ENCODE measurements around the gene GNL2. TPM values are rescaled to one million over a fixed set of nuclear protein-coding genes. Genes with fewer than 3 reads are reported as not detected.
"Not testable (repeated sequence)": the region's sequence is repeated elsewhere in the genome, so short reads cannot be mapped to it uniquely, and the experiment has no call there.

The GNL2 gene
- polyA plus RNA-seq, 4 donors = 55.5 to 85.3 (median 68.5) TPM

DNA sequence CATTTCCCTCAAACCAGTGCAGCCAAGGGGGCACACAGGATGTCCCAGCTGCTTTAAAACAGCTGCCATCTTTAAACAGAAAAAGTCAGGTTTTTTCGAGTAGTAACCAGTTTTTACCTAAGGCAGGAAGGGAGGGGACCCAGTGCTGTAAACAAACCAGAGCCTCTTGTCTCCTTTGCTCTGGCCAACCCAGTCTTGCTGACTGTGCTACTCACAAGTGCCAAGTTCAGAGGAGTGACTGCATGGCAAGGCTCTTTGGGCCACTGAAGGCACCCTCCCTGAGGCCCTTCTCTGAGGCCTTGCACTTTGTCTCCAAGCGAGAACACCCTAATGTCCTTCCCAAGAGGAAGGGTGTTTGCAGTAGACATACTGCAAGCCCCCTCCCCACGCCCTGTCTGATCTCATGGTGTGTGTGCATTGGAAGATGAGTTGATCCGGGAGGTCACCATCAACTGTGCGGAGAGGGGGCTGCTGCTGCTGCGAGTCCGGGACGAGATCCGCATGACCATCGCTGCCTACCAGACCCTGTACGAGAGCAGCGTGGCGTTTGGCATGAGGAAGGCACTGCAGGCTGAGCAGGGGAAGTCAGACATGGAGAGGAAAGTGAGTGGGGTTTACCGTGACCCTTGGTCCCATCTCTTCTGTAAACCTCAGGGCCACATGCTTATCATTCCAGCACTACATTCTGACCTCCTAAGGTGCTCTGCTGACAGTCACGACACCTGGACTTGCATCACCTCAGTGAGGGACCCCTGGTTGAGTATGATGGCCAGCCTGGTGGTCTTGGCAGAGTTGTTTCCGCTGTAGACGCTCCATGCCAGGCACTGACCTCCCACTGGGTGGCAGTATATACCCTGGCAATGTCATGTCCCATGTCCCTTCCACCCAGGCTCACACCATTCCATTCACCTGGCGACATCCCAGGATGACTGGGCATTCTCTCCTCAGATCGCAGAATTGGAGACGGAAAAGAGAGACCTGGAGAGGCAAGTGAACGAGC lies 34.3 kb downstream of the GNL2 start:
- no peak for DNase-seq (ENCODE audit: low read depth in 4 of 4, low spot score in 3 of 4)

DNA sequence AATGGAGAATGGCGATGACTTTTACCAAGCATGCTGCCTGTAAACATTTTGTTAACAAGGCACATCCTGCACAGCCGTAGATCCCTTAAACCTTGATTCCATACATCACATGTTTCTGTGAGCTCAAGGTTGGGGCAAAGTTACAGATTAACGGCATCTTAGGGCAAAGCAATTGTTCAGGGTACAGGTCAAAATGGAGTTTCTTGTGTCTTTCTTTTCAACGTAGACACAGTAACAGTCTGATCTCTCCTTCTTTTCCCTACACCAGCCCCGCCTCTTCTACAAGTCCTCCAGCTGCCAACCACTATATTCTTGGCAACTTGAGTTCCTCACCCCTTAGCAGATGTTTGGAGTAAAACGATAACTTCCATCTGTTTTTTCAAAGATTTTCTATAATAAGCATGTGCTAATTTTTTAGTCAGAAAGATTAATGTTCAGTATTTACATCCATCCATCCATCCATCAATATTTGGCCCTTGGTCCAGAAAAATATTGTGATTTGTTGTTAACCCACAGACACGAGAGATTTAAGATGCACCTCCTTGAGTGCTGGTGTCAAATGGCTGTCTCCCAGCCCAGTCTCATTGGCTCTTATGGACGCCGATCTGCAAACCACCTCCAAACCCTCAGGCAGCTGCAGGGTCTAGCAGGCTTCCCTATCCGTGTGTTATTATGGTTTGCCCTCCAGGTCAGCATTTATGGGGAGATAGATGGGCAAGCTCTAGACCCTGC lies 35.2 kb downstream of the GNL2 start:
- no peak for DNase-seq (ENCODE audit: low read depth in 4 of 4, low spot score in 3 of 4)

DNA sequence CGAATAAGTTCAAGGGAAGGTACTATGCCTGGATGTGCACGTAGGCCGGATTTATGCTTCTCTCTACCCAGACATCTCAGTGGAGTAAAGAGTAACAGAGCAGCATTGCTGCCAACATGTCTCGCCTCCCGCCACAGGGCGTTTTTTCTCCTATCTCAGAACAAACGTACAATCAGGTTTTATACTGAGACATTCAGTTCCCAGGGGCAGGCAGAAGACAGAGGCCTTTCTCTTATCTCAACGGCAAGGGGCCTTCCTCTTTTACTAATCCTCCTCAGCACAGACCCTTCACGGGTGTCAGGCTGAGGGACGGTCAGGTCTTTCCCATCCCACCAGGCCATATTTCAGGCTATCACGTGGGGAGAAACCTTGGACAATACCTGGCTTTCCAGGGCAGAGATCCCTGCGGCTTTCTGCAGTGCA lies 35.8 kb downstream of the GNL2 start:
- DNase-seq (ENCODE audit: low read depth in 4 of 4, low spot score in 3 of 4) = not testable (repeated sequence)

DNA sequence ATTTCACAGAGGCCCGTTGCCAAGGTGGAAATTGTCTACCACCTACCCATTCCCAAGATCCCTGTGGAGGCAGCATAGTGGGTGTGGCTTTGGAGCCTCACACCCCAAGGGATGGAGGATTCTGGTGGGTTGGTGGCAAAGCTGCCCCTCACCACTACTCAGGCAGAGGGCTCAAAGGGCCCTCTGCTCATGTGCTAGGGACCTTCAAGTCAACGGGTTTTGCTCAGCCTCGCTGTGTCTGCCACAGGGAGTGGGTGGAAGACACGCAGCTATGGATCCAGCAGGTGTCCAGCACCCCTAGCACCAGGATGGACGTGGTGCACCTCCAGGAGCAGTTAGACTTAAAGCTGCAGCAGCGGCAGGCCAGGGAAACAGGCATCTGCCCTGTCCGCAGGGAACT lies 36.7 kb downstream of the GNL2 start:
- no peak for DNase-seq (ENCODE audit: low read depth in 4 of 4, low spot score in 3 of 4)

DNA sequence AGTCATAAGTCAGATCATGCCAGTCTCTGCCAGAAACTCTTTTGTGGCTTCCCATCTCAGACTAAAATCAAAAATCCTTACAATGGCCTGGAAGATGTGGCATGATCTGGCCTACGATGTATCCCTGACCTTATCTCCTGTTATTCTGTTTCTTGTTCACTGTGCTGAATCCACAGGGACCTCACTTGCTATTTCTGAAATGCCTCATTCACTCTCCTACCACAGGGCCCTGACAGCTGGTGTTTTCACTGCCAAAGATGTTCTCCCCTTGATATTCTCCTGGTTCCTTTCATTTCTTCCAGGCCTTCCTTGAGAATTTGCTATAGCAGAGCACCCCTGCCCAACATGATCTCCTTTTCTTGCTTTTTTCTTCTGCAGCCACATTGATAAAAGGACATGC lies 37.3 kb downstream of the GNL2 start:
- DNase-seq (ENCODE audit: low read depth in 4 of 4, low spot score in 3 of 4) = no peak

DNA sequence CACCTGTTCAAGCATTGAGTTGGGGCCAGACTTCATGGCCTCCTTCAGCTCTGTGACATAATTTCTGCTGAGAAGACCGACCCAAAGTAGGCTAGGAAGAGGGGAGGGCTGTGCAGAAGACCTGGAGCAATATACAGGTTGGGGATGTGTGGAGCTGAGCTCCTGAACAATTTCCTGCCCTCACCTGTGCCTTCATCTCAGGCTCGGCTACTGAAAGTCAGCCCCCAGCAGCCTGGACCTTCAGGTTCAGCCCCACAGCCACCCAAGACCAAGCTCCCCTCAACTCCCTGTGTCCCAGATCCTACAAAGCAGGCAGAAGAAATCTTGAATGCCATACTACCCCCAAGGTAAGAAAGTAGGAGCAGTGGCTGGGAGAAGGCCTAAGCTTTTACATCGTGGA lies 38.3 kb downstream of the GNL2 start:
- no peak for DNase-seq (ENCODE audit: low read depth in 4 of 4, low spot score in 3 of 4)

DNA sequence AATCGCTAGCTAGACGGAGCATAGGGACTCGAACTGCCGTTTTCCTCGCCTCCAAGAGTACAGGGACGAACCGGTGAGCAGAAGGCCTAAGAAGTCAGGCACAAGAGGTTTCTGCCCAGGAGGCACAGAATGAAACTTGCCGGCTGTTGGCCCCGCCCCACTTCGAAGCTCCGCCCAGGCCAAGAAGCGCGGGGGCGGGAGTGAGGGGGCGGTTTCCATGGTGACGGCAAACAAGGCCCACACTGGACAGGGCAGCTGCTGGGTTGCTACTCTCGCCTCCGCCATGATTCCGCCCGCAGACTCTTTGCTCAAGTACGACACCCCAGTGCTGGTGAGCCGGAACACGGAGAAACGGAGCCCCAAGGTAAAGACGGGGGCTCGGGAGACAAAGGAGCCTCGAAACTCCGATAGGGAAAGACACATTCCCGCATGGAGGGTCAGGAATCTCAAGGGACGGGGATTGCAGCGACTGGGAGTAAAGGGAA lies 39.0 kb downstream of the GNL2 start, which contains the start of gene DNALI1:
DNALI1 (plus strand) TSS at position 229 of the 485 bp plus-strand sequence; CDS start at position 284, 55 bp downstream.
- peak; percentile 73 to 86 (median 76) for DNase-seq (ENCODE audit: low read depth in 4 of 4, low spot score in 3 of 4)

DNA sequence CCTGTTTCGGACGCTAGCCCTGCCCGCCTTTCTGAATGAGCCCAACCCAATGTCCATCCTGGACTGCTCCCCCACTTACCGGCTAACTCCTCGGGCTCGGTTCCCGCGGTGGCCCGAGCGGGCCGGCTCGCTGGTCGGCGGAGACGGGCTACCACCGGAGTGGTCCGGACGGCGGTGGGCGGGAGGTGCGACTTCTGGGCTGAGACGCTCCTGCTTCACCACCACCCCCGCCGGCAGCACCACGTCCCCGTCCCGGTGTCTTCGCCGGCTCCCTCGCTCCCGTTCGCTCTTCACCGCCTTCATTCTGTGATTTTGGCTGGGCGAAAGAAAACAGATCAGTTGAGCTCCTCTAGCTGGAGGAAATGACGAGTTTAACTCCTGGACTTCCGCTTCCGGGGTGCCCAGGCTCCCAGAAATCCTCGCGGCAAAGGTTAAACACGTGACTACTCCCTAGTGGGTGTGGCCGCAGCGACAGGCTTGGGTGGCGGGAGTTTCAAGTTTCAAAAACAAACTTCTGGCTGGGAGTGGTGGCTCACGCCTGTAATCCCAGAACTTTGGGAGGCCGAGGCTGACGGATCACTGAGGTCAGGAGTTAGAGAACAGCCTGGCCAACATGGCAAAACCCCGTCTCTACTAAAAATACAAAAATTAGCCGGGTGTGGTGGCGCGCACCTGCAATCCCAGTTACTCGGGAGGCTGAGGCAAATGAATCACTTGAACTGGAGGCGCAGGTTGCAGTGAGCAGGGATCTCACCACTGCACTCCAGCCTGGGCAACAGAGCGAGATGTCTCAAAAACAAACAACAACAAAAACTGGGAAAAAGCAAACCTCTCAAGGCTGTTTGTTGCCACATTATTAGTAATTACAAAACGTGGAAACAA lies 41.6 kb downstream of the GNL2 start, which contains the start of gene SNIP1:
SNIP1 (minus strand) TSS at position 367 of the 882 bp plus-strand sequence; CDS start at position 303, 64 bp downstream.
- DNase-seq (ENCODE audit: low read depth in 4 of 4, low spot score in 3 of 4) = peak; percentile 80 to 87 (median 86)

DNA sequence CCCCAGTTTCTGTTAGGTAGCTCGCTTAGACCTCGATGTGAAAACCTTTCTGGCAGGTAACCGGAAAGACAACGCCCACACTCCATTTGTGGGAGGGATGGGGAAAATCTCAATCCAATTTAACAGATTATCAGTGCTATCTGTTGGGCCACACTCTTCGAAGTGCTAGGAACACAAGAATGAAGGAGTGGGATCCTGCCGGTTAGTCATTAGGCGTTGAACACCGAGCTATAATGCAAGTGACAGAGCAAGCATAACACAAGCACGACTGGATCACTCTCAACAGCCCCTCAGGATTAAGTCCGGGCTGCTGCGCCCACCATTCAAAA lies 42.2 kb downstream of the GNL2 start:
- no peak for DNase-seq (ENCODE audit: low read depth in 4 of 4, low spot score in 3 of 4)

DNA sequence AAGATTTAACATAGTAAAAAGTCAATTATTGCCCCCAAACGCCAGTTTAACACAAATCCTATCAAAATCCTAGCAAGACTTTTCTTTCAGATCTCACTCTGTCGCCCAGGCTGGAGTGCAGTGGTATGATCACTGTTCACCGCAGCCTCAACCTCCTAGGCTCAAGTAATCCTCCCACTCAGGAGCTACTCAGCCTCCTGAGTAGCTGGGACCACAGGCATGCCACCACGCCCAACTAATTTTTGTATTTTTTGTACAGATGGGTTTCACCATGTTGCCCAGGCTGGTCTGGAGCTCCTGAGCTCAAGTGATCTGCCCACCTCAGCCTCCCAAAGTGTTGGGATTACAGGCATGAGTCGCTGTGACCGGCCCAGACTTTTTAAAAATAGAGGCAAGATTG lies 46.4 kb downstream of the GNL2 start:
- DNase-seq (ENCODE audit: low read depth in 4 of 4, low spot score in 3 of 4) = no peak

DNA sequence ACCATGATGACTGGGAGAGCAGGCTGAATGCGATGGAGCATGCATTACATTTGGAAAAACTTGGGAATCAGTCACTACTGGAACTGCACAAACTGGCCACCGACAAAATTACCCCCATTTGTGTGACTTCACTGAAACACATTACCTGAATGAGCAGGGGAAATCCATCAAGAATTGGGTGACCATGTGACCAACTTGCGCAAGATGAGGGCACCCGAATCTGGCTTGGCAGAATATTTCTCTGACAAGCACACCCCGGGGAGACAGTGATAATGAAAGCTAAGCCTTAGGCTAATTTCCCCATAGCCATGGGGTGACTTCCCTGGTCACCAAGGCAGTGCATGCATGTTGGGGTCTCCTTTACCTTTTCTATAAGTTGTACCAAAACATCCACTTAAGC lies 50.7 kb downstream of the GNL2 start:
- no peak for DNase-seq (ENCODE audit: low read depth in 4 of 4, low spot score in 3 of 4)

DNA sequence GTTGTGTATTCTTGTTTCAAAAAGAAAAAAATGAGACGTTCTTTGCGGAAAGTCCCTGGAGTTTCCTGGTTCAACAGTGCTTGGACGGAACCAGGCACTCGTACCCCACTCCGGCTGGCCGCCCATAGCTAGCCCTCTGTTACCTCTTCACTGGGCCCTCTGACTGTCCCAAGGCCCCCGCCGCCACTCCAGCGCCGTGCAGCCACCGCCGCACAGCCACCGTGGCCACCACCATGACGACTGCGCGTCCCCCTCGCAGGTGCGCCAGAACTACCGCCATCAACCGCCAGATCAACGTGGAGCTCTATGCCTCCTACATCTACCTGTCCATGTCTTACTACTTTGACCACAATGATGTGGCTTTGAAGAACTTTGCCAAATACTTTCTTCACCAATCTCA lies 51.2 kb downstream of the GNL2 start:
- DNase-seq (ENCODE audit: low read depth in 4 of 4, low spot score in 3 of 4) = no peak

DNA sequence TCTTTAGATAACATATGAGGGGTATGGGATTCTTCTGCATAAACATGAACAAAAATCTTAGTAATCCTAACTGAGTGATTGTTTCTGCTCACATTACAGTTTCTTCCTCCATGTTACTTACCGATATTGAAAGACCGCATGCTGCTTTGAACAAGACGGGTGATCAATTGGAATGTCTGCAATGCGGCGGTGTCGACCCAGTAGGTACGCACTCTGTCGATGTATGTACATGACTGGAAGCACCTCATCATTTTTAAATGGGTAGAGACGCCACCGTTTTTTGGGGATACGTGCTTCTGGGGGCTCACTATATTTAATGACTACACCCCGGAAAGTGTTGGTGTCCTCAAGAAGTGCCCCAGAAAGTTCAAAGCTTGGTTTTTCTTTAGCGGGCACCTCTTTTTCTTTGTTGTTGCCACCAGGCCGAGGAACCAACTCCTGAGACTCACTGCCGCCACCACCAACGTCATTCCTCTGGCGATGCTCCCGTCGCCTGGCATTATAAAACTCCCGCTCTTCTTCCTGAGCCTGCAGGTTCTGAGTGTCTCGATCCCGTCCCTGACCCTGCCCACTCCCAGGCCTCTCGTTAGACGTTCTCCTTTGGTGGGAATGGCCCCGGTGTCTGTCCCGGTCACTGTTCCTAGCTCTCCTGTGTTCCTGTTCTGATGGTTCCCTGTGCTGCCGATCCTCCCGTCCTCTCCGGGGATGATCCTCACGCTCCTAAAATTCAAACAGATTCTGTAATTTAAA lies 55.5 kb downstream of the GNL2 start:
- DNase-seq (ENCODE audit: low read depth in 4 of 4, low spot score in 3 of 4) = no peak

DNA sequence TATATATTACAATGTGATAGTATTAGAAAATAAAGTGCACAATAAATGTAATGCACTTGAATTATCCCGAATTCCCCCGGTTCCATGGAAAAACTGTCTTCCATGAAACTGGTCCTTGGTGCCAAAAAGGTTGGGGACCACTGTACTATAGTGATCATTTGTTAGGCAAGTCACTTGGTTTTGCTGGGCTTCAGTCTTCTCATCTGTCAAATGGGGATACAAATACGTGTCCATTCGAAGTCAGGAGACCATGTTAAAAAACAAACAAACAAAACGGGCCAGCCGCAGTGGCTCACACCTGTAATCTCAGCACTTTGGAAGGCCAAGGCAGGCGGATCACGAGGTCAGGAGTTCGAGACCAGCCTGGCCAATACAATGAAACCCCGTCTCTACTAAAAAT lies 56.6 kb downstream of the GNL2 start:
- not testable (repeated sequence) for DNase-seq (ENCODE audit: low read depth in 4 of 4, low spot score in 3 of 4)

DNA sequence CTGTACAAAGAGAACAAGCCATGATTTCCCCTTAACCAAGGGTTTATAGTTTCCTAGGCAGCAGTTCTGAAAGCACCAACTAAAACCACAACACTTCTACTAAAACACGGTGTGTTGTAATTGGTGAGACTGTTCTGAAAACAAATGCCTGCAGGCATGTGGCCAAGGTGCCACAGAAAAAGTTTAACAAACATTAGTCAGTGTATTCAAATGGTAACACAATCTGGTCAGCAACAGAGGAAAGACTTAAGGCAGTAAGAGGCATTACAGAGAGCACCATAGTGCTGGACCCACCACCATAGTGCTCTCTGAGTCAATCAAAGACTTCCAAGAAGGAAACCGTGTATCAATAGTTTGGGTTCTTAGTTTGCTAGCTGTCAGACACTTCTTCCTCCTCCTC lies 58.4 kb downstream of the GNL2 start:
- DNase-seq (ENCODE audit: low read depth in 4 of 4, low spot score in 3 of 4) = no peak

DNA sequence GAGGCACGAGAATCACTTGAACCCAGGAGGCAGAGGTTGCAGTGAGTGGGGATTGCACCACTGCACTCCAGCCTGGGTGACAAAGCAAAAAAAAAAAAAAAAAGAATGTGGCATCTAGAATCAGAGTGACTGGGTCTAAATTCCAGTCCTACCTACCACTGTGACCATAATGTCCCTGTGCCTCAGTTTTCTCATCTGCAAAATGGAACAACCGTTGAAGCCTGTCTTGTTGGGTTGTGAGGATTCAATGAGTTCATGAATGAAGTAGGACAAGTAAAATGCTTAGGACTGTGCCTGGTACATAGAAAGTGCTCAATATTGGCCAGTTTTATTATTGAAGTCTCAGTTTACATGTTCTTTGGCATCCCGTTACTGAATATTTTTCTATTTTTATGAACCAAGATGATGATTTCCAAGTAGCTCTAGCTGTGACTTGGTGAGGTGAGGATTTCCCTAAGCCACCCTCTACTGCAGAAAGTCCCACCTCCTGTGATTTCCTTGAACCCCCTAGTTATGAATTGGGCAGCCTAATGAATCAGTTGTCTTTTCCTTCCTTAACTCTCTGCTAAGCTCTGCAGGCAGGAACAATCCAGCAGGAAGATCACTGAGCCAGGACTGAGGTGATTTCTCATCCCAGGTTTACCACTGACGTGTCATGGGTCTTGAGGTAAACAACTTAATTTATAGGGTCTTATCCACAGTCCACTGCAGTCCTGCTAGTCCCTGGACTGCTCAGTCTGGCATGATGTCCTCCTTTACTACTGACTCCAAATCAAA lies 62.2 kb downstream of the GNL2 start:
- no peak for DNase-seq (ENCODE audit: low read depth in 4 of 4, low spot score in 3 of 4)

DNA sequence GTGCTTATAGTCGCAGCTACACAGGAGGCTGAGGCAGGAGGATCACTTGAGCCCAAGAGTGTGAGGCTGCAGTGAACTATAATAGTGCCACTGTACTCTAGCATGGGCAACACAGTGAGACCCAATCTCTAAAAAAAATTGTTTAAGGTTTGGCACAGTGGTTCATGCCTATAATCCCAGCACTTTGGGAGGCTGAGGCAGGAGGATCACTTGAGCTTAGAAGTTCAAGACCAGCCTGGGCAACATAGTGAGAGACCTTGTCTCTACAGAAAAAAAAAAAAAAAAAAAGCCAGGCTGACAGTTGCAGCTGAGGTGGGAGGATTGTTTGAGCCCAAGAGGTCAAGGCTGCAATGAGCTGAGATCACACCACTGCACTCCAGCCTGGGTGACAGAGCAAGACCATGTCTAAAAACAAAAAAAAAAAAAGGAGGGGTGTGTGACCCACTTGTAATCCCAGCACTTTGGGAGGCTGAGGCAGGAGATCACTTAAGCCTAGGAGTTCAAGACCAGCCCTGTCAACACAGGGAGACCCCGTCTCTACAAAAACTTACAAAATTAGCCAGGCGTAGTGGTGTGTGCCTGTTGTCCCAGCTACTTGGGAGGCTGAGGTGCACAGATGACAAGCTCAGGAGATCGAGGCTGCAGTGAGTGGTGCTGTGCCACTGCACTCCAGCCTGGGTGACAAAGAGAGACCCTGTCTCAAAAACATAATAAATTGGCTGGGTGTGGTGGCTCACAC lies 63.1 kb downstream of the GNL2 start:
- not testable (repeated sequence) for DNase-seq (ENCODE audit: low read depth in 4 of 4, low spot score in 3 of 4)

DNA sequence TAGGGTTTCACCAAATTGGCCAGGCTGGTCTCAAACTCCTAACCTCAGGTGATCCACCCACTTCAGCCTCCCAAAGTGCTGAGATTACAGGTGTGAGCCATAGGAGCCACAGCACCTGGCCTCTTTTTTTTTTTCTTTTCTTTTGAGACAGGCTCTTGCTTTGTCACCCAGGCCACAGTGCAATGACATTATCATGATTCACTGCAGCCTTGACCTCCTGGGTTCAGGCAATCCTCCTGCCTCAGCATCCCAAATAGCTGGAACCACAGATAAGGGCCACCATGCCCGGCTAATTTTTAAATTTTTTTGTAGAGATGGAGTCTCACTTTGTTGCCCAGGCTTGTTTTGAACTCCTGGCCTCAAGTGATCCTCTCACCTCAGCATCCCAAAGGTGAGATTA lies 65.8 kb downstream of the GNL2 start:
- not testable (repeated sequence) for DNase-seq (ENCODE audit: low read depth in 4 of 4, low spot score in 3 of 4)
